SU-DHL-6 (cell line): Measurements from ENCODE around the gene RGR.

Source experiments
- CTCF ChIP-seq: fragments of 200-600 bp; sonication (generic); IDR thresholded peaks from one replicate; pipeline ENCODE4 v1.5.1; 2017; ENCODE audit warnings: antibody characterized with exemption, mild to moderate bottlenecking, low read length, moderate library complexity; ENCODE audit not compliant: insufficient read depth, poor library complexity, severe bottlenecking
- EZH2phosphoT487 ChIP-seq: fragments of 200-600 bp; sonication (generic), shearing (Covaris generic); conservative IDR thresholded peaks from 2 replicates; pipeline ENCODE4 v1.6.1; 2018; ENCODE audit warnings: mild to moderate bottlenecking, antibody characterized with exemption, low read length, moderate library complexity, mixed read lengths

DNA sequence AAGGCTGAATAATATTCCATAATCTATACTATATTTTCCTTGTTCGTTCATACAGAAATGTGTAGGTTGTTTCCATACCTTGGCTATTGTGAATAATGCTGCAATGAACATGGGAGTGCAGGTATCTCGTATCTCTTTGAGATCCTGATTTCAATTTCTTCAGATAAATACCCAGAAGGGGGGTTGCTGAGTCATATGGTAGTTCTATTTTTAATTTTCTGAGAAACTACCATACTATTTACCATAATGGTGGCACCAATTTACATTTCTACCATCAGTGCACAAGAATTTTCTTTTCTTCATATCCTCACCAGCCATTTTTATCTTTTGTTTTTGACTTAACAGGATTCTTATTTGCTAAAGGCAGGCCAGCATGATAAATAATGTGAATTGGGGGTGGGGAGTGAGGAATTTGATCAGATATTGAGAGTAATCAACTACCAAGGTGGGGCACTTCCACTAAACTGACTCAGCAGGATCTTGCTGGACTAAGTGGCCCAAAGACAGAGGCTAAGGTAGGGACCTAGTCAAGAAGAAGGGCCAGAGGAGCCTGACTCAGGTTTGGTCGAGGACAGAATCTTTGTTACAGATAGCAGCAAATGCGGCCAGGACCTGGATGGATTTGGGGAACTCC is 62.0 kb downstream of the RGR start:
- no peak for TF ChIP-seq CTCF
- no peak for TF ChIP-seq EZH2phosphoT487
